Renal cortex interstitium (tissue), 11 donors: ENCODE measurements around the gene AUTS2. TPM values are rescaled to one million over a fixed set of nuclear protein-coding genes. Genes with fewer than 3 reads are reported as not detected.

Experiments used
- DNase-seq, 11 donors: peaks; one replicate each; pipeline ENCODE4 v3.0.0-alpha.2; 2013; ENCODE audit warnings: low read depth in 9 of 11, low spot score in 4 of 11; ENCODE audit errors: extremely low read depth in 1 of 11
- polyA plus RNA-seq, 3 donors: library from polyadenylated mRNA; unstranded; fragments of 120-200 nt; gene quantifications; one replicate each; pipeline ENCODE4 v1.2.1, GENCODE V29; 2013; ENCODE audit not compliant: insufficient read length in 3 of 3

AUTS2 gene
- polyA plus RNA-seq, 3 donors = 78.0 to 102 (median 90.7) TPM

DNA sequence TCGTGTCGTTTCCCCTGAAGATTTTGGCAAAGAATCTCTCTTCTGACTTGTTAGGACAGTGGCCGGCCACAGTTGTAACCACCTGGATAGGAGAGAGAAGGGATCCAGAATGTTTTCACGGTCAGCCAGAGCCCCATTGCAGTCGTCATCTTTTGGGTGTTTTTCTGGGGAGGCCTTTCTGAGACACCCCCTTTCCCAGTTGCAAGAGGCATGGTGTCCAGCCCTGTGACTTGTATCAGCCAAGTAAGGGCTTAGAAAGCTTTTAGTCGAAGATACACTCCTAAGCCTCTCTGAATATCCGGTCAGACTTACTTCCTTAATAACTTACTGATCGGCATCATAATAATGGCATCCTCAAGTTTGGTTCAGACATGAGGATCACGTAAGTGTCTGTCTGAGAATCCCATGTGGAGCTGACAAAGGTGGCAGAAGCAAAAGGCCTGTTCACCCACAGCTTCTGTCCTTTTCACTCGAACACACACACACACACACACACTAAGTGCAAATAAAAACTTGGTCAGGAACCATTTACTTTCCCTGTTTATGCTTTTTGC, 1098.0 kb downstream of the AUTS2 start:
- peak in 1 of 11 donors; percentile 32 for DNase-seq

DNA sequence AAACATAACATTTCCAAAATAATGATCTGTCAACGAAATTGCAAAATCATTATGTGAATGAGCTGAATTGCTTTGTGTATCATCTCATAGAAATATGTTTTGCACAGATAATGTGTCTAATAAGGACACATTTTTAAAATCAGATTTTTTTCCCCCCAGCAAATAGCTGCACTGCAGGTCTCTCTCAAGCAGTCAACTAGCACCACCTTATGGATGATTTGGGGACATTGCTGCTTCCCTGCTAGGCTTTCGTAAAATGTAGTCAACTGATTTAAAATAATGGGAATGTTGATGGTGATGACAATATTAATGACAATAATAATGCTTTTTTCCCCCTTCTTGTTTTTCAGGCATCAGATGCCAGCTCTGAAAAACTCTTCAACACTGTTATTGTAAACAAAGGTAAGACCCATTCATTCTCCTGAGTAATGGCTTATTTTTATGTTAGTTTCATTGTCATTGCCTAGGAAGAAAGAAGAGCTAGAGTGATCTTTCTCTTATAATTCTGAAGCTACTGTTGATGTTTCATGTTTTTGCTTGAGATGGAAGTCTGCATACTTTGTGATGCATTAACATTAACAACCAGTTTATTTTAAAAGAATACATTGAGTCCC, 1100.1 kb downstream of the AUTS2 start:
- peak in 3 of 11 donors; percentile 39 to 70 (median 50) for DNase-seq

DNA sequence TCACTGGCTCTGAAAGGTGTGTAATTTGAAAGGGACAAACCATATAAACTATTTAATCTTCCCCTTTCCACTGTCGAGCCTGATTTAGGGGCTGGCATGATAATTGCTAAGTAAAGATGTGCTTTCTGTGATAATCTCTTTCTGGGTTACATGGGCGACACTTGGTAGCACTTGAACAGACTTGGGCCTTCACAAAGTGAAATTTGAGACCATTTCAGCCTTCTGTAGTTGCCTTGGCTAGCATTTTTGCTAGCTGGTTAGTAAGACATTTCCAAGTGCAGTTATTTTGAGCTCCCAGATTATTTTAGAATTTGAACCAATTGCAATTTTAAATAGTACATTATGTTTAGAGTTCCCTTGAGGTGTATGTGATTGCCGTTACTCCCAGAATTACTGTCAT, 1101.0 kb downstream of the AUTS2 start:
- DNase-seq = no peak

DNA sequence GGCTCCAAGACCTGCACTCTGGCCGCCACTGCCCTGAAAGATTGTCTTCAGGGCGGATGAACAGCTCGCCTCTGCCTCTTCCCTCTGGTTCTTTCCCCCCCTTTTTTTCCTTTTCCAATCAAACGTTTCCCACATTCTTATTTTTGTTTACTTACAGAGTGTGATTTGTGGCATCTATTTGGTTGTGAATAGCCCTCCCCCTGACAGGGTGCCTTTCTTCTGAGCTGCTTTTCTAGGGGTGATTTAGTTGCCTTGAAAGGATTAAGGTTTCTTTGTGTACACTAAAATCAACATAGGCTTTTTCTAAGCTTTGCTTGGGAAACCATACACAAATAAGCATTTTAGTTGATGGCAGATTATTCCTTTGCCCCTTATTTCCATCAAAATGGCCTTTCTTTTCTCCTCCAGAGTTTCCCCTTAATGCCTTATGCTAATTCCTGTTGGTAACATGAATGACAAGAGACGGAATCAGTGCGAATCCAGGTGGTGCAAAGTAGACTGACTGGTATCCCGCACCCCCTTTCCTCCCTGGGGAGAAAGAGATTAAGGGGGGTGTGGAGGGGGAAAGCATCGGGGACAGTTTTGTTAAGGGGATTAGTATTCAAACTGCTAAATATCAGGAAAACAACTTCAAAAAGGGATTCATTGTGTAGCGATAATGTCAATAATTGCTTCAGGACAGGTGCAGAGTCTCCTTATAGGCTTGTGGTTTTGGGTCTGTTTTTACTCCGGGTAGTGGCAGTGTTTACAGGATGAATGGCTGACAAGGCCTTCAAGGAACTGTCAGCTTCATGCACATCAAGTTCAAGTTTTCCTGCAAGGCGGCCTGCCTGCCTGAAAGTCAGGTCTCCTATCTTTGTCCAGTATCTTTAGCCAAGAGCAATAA, 1102.0 kb downstream of the AUTS2 start:
- DNase-seq = no peak

DNA sequence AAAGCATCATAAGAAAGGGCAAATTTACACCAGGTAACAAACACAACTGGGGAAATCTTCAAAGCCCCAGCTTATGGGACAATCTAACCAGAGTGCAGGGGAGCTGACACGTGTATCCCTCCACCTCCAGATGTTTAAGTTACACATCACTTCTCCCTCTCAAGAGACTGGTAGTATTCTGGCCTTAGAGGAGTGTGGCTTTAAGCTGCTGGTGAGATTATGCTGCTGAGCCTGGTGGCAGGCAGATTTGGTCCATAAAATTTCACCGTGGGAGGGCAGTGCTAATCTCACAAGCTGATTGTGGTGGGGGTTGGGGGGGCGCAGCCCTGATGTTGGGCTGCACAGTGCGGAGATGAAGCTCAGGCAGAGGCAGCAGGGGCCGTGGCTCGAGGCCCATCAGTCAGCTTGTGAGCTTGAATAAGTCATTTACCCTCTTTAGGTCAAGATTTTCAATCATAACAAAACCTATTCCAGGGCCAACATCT, 1102.7 kb downstream of the AUTS2 start:
- no peak for DNase-seq

DNA sequence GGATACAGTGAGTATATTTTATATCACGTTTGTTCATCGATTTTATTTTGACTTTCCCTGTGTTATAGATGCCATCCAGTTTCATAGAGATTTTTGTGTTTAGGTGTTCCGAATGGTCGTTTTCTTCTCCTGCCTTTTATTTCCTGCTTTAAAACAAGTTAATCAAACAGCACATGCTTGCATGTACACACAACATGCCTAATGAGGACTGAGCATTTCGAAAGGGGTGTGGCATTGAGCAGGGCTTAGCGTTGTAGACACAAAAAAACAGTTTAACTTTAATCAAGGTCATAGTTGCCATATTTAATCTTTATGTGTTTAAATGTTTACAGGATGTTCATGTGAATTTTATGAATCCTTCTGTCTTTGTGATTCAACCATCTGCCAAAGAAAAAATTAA, 1103.2 kb downstream of the AUTS2 start:
- DNase-seq = no peak

DNA sequence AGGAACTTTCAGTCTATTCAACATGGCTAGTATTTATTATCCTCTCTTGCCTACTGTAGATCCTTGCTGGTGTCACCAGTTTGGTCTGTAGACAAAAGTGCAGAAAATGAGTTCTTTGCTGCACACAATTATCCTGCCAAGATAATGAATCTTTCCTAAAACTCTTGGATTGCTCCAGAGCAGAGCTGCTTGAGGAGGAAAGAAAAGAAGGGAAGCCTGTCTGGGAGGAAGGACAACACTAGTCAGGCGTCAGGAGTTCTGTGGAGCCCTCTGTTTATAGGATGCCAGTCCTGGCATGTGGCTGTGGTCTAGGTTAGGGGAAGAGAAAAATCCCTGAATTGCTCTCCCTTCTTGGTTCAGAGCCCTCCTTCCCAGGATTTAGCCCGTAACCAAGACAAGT, 1103.7 kb downstream of the AUTS2 start:
- DNase-seq = no peak

DNA sequence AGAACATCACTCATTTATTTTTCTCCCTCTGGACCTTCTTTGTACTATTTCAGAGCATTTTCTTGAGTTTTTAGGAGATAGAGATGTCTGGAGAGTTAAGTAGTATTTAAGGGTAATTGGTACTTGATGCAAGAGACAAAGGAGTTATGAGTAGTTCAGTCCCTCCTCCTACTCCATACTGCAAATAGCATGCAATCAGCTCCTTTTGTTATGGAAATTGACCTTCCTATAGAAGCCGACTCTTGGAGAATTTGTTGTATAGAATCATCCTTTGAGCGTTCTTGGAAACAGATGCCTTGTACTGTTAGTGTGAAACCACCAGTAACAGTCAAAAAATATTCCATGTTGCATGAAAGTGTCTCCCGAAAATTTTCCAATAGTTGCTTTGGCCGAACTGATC, 1105.5 kb downstream of the AUTS2 start:
- no peak for DNase-seq

DNA sequence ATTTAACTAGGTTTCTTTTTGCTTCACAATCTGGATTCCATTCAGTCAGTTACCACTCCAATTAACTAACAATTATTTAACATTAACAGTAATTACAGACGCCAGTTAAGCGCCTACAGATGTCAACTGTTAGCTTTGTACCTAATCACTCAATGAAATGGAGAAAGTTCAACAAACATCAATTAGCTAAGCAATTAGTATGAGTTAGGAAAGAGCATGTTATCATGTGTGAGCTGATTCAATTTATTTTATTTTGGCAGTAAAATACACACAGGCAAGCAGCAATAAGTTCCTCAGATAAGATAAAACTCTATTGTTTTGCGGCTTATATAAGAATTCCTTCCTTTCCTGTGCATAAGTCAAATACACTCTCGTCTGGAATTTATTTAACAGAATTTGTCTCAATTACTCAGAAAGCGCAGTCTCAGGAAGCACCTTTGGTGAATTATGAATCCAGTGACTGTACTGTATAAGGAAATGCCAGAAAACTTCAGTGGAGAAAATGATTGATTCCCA, 1106.6 kb downstream of the AUTS2 start:
- DNase-seq = no peak

DNA sequence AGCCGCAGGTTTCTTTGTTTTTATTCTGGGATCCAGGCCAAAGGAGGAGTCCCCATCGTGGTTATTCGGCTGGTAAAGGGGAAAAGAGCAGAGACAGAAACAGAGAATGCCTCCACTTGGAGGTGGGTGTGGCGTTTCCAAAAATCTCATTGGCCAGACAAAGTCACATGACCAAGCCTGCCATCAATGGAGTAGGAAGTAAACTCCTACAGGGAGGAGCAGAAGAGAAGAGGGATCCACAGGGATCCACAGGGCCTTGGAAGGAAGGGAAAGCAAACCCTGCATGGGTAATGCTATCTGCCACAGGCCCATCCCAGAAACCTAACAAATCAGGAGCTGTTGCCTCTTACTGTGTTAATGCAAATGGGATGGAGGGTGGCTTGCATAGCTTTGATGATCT, 1107.9 kb downstream of the AUTS2 start:
- DNase-seq = no peak

DNA sequence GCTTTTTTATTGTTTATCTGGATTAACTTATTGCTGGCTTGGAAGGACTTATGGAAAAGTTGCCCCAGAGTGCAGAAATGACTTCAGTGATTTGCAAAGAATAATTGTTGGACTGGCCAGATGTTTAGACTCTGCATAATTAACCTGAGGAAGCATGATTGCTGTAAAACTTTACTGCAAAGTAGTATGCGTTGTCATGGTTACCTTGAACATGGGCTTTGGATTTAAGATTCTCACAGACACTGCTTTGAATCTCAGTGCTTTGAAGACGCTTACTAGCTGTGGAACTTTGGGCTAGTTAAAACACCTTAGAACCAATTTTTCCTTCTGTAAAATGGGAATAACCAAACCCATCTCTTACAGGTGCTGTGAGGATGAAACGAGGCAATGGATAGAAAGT, 1108.4 kb downstream of the AUTS2 start:
- DNase-seq = no peak

DNA sequence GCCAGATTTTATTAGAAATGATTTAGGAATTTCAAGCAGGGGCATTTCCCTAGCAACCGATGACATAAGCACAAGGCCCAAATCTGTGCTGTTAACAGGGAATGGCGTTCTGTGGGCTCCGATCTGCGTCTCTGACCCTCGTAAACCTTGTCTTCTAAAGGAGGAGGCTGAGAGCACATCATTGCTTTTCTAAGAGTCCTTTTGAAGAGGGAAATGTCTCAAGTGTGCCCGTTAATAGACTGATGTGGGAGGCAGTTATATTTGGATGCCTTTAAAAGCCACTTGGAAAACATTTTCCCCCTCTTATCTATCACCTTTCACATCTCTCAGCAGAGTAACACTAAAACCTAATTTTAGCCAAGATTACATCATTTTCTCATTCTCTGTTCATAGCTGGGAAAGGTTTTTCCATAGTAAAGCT, 1109.6 kb downstream of the AUTS2 start:
- DNase-seq = no peak

DNA sequence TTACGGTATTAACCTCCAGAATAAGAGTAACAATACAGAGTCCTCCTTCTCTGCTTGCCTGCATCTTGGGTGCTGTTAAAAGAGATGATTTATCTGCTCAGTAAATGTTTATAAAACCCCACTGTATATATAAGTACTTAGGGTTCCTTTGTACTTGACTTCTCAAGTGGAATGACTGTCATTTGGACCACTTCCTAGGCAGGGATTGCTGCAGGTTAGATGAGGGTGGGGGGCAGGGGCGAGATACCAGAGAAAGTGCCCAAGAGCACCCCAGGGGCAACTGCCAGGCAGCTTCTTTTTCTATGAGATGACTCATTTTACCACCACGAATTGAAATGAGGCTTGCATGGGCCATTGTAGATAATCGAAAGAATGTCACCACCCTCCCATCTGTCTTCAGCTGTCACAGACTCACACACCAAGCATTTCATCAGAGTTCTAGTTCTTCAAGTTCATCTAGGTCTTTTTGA, 1111.8 kb downstream of the AUTS2 start:
- DNase-seq = no peak

DNA sequence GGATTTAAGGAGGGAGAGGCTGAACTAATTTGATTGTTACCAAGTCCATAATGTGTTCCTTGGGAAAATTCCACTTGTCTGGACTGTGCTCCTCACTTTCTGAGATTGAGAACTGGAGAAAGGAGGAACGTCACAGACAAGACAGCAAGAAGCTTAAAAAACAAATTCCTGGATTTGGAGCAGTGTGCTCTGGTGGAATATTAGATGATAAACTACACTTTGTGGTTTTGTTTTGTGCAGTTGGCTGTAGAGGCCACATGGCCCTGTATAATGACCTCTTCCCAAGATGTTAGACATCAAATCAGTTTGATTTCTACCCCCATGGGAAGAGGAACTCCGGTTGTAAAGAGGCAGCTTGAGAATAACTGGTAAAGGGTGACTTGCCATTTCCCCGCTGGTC, 1112.4 kb downstream of the AUTS2 start:
- DNase-seq = no peak

DNA sequence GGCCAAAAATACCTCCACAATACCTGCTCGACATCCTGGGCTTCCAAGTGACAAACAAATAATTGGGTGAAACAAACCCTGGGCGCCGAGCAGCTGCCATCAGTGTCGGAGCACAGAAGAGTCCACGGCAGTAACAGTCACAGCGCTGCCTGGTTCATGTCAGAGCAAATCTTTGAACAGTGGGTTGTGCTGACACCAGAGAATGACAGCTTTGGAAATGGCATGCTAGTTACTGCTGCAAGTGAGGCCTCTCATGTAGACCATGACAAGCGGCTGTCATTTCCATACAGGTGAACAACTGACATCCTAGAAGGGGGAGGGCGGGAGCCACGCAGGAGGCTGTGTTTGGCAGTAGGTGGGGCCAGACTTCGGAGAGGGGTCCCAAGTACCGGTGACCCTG, 1113.2 kb downstream of the AUTS2 start:
- no peak for DNase-seq

DNA sequence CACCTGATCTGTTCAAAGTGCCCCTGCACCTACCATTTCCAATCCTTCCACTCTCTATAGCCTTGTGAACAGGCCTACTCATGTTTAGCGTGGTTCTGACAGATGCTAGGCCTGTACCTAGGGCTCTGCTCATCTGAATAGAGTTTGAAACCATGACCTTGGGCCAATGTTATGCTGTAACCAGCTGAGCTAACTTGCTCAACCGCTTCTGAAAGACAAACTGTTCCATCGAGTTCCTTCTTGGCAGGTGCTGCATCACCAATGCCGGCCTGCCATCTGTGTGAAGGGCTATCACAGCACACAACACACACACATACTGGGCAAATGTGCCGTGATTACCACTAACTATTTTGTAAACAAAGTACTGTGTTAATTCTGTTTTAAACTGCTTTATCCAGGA, 1114.7 kb downstream of the AUTS2 start:
- no peak for DNase-seq

DNA sequence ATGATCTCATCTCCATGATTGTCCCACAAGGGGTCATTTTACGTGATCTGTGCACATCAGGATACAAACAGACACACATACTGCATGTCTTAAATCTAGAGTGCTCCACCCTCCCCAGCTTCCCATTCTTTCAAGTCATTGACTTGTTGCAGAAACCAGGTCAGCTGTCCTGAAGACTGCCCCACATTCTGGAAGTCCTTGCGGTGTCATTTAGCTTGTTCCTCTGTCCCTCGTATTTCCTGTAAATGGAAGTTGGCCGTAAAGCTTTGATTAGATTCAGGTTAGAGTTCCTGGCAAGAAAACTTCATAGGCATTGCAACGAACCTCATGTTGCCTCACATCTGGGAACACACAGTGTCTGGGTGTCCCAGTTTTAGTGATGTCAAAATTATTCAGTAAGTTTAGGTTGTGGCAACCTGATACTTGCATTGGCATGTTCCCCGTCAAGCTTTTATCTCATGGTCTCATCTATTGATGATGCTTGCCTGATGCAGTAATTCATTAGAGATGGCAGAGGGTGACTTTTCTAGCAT, 1116.3 kb downstream of the AUTS2 start:
- no peak for DNase-seq

DNA sequence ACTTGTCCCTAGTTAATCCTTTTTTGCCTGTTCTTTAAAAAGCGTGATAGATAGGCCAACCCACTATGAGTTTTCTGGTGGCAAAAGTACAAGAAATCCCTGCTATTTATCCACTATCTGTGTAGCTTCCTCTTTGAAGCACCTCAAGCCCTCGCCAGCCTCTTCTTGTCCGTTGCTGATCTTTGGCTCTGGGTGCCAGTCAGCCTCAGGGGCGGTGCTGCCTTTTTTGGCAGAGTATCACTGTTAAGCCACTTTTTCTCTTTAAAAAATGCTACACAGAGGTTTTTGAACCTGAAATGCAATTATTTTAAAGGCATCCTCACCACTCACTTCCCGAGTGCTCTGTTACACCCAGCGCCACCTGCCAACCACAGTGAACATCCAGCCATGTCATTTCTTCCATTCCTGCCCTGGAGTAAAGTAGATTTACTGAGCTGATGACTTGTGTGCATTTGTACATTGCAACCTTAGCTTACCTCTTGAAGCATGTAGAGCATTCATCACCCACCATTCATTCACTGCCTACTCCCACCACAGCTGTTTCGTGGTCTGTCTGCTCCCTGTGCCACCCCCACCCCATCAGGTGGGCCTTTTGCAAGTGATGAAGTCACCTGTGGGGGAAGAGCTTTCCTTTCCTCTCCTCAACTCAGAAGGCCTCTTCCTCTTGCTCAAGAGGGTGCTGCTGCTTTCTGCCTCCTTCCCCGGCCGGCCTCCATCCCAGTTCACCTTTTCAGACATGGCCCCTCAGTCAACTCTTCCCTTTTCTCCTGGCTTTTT, 1119.5 kb downstream of the AUTS2 start:
- DNase-seq = no peak

DNA sequence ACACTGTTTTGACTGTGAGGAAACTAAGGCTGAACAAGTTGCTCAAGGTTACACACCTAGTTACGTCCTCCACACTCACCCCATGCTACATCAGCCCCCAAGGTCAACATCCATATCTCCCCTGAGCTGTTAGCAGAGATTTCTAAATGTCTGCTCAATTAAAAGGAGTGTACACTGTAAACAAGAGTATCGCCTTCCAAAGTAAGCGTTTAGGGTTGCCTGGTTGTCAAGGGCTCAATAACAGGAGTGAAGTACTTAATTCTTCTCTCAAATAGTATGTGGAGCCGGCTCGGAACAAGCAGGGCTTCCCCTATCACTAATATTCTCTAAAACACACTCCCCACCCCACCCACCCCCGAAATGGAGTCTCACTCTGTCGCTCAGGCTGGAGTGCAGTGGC, 1120.8 kb downstream of the AUTS2 start:
- no peak for DNase-seq
